T-helper 1 cell (primary cell): Measurements from ENCODE around the gene TTLL3.
"Not testable (repeated sequence)": the region's sequence is repeated elsewhere in the genome, so short reads cannot be mapped to it uniquely, and the experiment has no call there.

ENCODE experiments used
- DNase-seq, 5 donors: peaks; one replicate each; pipeline ENCODE4 v3.0.0-alpha.2; 2012 to 2020
- total RNA-seq, 4 donors: gene quantifications; one replicate each; lab custom pipeline; 2026; lab: John Stamatoyannopoulos, UW

TTLL3 gene, protein sequence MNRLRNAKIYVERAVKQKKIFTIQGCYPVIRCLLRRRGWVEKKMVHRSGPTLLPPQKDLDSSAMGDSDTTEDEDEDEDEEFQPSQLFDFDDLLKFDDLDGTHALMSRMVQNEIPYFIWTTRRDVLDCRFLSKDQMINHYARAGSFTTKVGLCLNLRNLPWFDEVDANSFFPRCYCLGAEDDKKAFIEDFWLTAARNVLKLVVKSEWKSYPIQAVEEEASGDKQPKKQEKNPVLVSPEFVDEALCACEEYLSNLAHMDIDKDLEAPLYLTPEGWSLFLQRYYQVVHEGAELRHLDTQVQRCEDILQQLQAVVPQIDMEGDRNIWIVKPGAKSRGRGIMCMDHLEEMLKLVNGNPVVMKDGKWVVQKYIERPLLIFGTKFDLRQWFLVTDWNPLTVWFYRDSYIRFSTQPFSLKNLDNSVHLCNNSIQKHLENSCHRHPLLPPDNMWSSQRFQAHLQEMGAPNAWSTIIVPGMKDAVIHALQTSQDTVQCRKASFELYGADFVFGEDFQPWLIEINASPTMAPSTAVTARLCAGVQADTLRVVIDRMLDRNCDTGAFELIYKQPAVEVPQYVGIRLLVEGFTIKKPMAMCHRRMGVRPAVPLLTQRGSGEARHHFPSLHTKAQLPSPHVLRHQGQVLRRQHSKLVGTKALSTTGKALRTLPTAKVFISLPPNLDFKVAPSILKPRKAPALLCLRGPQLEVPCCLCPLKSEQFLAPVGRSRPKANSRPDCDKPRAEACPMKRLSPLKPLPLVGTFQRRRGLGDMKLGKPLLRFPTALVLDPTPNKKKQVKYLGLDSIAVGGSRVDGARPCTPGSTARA
- 18.5 to 39.4 (median 29.5) reads per million in 4 donors for total RNA-seq

DNA sequence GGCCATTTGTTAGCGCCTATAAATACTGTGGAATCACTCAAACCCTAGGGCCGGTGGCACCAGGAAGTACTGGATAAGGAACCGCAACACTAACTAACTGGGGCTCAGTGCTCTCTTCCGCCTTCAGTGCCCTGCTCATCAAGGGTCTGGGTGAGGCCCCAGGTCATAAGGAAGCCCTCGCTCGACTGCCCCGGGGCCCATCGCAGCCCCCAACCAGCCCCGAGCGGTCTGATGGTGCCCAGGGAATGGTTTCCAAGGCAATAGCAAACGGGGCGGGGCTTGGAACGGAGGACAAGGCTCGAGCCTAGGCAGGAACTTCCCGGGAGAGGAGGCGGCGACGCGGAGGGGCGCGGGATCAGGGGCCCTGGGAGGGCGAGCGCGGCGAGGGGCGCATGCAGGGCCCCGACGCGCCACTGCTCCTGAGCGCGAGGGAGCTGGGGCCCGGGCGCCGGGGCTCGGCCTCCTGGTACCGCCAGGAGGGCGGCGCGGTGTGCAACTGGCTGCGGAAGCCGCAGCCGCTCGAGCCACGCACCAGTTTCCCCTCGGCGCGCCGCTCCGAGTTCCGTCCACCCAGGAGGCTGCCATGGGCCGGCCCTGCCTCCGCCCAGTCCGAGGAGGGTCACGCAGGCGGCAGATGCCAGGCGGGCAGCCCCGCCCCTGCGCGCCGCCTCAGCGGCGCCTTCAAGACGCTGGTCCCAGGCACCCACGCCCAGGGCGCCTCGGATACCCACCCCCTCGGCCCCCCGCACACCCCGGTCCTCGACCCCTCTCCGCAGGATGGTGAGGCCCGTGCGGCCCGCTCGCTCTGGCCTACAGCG is at the start of gene TTLL3:
TTLL3 (plus strand) TSS at position 648 of the 818 bp plus-strand sequence. CDS start 400 bp downstream, outside the sequence.
- DNase-seq: peak in 4 of 5 donors; percentile 28 to 54 (median 36)

DNA sequence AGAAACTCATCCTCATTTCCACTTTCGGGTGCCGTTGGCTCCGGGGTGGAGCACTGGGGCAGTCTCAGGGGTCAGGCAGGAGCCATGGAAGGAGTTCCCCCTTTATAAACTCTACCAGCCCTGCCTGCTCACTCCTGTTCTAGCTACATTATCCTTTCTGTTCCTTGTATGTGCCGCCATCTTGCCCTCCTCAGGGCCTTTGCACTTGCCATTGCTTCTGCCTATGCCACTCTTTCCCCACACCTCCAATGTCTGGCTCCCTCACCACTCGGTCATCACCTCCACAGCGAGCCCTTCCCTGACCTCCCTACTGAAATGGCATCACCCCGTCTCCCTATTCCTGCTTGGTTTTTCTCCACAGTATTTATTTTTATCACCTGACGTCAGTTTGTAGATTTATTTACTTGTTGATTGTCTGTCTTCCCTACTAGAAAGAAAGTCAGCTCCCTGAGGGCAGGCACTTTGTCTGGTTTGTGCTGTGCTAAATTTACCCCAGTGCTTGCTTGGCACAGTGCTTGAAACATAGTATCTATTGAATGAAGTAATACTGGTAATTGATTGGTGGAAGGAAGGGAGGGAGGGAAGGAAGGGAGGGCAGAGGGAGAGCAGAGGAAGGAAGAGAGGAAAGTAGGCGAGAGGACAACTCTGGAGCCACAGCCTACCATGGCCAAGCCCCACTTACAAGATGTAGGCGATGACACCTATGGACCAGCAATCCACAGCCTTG is 49.1 kb upstream of the TTLL3 start:
- no peak for DNase-seq

DNA sequence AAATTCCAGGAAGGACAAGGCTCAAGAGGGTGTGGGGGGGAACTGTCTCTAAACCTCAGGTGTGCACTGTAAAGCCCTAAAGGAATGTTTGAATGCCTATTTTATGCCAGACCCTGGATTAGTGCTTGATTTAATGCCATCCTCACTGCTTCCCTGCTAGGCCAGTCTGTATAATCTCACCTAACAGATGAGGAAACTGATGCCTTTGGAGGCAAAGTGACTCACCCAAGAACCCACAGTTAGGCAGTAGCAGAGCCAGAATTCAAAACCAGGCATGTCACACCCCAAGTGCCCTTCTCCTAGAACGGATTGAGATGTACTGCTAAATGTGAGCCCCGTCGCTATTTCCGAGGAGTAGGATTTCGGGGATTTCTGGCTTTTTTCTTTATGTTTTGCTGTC is 48.1 kb upstream of the TTLL3 start:
- DNase-seq: no peak

DNA sequence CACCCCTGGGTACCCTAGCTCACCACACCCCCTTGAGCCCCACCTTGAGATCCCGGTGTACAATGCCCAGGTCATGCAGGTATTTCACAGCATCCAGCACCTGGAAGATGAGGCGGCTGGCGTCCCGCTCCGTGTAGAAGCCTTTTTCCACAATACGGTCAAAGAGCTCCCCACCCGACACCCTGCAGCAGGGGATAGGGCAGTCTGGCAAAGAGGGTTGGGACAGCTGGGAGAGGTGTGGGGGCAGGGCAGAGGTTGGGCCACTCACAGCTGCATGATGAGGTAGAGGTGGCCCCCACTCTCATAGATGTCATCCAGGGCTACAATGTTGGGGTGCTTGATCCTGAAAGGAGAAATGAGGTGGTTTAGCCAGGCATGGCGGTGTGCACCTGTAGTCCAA is 47.2 kb upstream of the TTLL3 start:
- DNase-seq: no peak

DNA sequence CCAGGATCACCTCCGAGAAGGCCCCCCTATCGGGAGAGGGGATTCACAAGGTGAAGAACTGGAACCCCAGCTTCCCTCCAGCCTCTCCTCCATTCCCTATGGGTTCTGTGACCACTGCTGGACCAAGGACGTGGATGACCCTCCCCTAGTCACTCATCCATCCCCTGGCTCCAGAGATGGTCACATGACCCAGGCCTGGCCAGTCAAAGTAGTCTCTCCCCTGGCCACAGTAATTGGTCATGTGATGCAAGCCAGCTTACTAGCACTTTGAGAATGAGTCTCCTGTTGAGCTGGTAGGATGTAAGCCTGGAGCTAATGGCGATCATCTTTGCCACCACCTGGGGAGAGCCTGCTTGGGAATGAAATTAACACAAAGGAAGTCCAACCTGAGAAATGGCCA is 44.2 kb upstream of the TTLL3 start:
- no peak for DNase-seq

DNA sequence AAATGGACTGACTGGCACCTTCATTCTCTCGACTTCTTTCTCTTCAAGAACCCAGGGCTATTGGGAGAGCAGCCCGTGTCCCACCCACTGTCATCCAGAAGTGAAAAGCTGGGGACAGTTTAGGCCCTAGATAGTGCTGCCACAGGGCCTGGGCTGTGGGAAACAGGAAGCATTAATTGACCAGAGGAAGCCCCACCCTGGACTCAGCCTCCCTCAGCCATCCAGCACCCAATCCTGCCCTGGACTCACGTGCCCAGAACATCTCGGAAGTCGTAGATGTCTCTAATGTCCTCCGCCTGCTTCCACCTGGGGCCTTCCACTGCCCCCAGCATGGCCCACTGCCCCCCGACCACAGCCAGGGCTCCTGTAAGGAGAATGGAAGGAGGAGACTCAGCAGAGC is 42.6 kb upstream of the TTLL3 start:
- DNase-seq: no peak

DNA sequence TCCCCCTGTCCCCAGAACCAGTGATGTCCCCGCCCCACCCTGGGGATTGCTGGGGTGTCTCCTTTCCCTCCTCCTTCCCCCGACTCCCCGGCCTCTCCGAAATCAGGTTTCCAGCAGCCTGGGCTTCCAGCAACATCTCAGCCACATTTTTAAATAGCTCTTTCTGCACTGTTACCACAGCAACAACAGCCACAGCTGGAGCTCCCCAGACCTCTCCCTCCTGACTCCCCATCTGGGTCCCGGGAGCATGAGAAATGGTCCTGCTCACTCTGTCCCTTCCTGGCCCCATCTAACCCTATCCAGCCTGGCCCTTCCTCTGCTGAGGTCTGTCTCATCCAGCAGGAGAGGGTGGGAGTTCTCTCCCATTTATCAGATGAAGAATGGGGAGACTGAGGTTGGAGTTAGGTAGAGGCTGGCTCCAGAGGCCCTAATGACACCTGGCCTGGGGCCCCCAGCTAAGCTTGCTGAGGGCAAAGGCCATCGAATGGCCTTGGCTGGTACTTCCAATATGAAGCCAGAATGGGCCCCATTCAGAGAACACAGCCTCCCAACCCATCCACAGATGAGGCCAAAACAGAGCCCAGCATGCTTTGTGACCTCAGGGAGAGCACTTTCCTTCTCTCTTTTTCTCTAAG is 41.8 kb upstream of the TTLL3 start:
- DNase-seq: no peak

DNA sequence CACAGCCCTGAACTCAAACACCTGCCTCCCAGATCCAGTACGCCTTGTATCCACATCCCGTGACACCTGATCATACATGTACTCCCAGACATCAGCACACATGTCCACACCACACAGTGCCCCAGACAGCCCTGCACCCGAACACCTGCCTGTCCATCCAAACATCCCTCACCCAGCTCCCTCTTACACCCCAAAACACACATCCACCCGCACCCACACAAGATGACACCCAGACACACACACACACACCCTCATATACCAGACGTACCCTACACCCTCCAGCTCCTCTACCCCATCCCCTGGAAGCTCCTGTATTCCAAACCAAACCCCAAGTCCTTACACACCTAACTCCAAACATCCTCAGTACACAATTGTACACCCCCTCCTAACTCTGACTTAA is 41.0 kb upstream of the TTLL3 start:
- no peak for DNase-seq

DNA sequence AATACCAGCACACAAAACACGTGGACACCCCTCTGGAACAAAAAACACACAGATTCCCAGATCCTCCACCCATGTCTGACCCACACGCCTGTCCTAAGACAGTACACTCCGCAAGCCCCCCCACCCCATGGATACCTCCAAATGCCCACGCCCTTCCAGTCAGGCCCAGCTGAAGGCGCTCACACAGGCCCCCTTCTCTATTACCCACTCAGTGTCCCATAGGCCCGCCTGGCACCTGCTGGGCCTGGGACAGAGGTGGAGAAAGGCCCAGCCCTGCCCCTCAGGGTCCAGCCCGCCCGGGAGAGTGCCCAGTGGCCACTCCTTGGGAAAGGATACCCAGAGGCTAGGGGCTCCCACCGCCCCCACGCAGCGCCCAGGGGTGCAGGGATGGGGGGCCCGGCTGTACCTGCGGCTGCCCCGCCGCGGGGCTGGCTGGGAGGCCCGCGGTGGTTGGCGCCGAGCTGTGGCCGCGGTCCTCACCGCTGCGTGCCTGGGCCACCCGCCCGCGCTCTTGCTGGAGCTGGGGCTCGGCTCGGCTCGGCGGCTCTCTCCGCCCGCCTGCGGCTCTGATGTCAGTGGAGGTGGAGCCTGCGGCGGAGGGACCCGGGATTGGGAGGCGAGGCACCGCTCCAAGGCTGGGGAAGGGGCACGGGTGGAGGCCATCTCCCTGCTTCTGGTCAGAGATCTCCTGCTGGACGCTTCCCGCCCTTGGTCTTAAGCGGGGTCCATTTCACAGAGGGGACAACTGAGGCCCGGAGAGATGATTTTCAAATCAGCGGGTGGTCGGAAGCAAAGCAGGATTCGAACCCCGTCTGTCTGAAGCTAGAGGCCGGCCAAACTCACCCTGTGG is 40.4 kb upstream of the TTLL3 start, which contains the start of gene CAMK1:
CAMK1 (minus strand) TSS at position 522 of the 850 bp plus-strand sequence. CDS start 2,198 bp downstream, outside the sequence.
- peak in 4 of 5 donors; percentile 37 to 66 (median 43) for DNase-seq

DNA sequence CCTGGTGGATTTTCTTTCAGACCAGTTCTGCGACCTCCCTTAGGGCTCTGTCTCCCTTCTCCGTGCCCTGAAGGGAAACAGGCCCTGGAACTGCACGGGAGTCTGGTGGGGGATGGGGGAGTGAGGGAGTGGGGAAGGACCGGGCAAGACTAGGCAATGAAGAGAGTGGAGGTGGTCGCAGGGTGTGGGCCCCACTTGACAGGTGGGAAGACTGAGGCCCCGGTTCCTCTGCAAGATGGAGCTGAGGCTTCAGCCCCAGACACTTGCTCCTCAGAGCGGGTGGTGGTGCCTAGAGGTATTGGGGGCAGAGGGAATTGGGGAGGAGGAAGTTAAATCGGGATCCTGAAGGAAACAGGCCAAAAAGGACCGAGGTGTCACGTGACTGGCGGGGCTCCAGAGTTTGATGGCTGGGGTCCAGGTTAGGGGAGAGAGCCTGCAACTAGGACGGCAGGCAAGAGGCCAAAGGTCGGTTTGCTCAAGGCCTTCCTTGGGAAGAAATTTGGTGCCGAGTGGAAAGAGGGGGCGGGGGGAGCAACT is 39.7 kb upstream of the TTLL3 start:
- DNase-seq: no peak

DNA sequence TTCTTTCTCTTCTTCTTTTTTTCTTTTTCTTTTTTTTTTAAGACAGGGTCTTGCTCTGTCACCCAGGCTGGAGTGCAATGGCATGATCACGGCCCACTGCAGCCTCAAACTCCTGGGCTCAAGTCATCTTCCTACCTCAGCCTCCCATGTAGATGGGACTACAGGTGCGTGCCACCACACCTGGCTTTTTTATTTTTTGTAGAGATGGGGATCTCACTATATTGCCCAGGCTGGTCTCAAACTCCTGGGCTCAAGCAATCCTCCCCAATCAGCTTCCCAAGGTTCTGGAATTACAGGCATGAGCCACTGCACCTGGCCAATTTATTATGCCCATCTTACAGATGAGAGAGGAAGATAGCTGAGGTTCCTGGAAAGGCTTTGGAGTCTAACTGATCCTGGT is 39.1 kb upstream of the TTLL3 start:
- not testable (repeated sequence) for DNase-seq

DNA sequence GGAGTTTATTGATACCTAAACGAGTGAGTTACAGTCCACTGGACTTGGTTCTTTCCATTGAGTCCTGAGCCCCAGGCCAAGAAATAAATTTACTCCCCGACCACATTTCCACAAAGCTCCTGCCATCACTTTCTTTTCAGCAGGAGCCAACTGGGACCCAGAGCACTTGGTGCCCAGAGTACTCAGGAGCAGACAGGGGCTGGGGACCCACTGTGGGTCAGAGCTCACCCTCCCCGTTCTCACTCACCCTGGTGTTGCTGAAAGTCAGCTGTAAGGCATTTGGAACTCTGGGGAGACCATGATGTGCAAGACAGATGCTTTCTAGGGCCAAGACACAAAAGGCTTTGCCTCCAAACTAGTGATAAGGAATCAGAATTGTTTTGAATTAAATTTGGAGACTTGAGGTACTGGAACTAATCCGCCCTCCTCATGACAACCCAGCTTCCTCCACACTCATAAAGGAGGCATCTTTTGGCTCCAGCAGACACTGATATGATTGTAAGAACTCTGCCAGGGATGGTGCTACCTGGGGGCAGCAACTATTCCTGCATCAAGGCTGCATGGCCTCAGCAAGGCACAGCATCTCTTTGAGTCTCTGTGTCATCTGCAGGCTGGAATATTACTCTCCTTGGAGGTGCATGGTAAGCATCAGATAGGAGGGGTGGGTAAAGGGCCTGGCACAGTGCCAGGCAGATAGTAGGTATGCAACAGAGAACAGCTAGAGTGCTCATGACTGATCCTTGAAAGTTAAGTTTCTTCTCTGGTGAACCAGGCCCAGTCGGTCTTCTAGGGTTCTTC is 33.0 kb upstream of the TTLL3 start:
- no peak for DNase-seq

DNA sequence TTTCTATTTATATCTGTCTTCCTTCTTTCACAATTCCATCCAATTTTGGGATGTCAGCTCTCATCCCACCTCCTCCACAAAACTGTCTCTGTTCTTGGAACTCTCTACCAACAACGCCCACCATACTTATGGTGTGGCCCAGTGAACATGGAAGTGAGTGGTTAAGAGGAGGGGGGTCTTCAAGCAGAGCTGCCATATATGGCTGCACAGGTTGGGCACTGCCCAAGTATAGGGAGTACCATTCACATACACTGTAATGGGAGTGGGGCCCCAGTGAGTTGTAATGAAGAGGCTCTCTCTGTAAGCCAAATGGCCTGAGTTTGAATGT is 32.4 kb upstream of the TTLL3 start:
- no peak for DNase-seq

DNA sequence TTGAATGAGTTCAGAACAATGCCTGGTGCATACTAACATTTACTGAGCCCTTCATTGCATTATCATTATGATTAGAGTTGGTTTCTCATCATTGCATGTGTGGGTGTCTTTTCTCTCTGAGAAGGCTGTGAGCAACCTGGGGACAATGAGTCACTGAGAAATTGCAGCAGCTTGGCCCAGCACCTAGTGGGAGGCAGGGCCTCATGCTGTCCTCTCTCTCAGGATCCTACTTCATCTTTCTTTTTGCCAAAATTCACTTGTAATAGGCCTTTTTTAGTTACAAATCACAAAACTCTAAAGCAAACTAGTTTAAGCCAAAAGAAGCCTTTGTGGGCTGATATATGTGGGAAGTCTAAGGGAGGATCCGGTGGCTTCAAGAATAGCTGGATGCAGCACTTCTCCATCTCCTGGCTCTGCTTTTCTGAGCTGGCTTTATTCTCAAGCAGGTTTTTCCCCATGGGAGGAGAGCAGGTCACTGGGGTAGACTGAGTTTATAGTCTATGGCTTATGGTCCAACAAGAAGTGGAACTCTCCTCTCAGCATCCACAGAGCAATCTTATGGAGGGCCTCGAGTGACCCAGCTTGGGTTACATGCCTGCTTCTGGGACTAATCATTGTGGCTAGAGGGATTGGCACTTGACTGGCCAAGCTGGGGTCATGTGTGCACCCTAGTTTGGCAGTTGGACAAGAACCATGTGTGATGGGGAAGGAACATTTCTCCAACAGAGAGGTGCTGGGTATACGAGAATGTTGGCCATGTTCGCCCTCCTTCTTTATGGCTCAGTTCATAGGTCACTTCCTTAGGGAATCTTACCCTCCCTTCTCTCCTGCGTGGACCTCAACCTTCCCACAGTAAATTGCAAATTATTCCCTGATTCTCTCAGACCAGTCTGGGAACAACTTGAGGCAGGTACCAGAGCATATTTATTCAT is 31.7 kb upstream of the TTLL3 start:
- DNase-seq: peak in 1 of 5 donors; percentile 34

DNA sequence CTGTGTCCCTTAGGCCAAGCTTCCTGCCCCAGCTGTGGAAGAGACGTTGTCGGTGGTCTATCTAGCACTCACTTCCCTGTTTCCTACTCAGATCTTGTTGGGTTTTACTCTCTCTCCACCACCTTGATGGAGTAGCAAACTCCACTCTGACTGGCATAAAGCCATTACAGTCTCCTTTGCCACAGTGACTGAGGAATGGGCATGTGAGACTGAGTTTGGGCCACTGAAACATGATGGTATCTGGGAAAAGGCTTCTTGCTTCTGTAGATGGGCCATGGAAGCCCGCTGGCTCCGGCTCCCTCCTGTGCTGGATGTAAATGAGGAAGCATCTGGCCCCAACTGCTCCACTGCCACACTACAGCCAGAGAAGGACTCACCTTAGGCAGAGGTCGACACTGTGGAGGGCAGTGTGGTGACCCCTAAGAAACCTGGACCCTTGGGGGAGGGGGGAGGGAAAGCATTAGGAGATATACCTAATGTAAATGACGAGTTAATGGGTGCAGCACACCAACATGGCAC is 30.9 kb upstream of the TTLL3 start:
- DNase-seq: no peak

DNA sequence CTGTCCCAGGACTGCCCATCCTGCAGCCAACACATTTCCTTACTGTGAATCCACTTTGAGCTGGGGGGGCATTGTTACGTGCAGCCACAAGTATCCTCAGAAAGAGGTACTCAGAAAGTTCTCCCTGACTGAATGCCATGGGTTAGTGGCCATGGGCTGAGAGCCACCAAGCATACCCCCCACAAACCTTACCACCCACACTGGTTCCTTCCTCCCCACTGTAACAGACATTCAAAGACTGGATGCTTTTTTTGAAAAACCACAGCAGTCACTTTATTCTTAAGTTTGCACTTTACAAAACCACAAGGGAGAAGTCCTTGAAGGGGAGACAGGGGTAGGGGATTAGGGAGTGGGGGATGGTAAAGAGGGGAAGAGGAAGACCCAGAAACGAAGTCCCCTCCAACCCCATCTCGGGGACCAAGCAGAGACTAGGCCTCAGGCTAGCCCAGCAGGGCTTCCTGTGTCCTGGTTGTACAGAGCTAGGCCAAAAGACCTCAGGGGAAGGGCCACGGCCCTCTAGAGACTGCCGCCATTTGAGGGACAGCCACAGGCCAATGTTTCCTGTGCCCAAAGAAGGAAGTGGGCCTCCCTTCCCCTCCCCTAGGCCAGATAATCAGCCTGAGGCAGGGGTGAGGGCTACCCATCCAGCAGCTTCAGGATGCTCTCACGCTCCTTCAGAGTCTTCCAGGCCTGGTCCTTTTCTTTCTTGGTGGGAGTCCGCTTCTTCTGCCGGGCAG is 30.2 kb upstream of the TTLL3 start:
- DNase-seq: peak in 2 of 5 donors; percentile 7 to 47

DNA sequence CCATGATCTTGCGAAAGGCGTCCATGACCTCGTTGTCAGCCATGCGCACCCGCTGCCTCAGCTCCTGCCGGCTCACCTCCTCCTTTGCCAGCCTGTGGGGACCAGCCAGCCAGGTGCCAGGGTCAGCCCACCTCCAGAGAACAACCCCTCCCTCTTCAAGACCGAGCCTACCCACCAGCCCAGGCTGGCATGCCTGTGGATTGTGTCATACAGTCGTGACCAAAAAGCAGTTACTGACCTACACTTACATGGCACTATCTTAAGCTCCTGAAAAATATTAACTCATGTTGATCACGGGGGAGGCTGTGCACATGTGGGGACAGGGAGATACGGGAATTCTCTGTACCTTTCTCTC is 29.6 kb upstream of the TTLL3 start:
- no peak for DNase-seq

DNA sequence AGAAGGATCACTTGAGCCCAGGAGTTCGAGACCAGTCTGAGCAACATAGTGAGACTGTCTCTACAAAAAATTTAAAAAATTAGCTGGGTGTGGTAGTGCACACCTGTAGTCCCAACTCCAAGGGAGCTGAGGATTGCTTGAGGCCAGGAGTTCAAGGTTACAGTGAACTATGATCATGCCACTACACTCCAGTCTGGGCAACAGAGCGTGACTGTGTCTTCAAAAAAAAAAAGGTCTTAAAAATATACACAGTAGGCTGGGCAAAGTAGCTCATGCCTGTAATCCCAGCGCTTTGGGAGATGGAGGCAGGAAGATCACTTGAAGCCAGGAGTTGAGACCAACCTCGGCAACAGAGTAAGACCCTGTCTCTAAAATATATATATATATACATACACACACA is 29.2 kb upstream of the TTLL3 start:
- no peak for DNase-seq
